DMS79 (cell line): Measurements from ENCODE around the gene PSMB2.
"Not testable (repeated sequence)": the region's sequence is repeated elsewhere in the genome, so short reads cannot be mapped to it uniquely, and the experiment has no call there.

Experiments used
- DNase-seq: peaks from one replicate; lab custom pipeline; 2025; lab: John Stamatoyannopoulos, UW

PSMB2 gene

DNA sequence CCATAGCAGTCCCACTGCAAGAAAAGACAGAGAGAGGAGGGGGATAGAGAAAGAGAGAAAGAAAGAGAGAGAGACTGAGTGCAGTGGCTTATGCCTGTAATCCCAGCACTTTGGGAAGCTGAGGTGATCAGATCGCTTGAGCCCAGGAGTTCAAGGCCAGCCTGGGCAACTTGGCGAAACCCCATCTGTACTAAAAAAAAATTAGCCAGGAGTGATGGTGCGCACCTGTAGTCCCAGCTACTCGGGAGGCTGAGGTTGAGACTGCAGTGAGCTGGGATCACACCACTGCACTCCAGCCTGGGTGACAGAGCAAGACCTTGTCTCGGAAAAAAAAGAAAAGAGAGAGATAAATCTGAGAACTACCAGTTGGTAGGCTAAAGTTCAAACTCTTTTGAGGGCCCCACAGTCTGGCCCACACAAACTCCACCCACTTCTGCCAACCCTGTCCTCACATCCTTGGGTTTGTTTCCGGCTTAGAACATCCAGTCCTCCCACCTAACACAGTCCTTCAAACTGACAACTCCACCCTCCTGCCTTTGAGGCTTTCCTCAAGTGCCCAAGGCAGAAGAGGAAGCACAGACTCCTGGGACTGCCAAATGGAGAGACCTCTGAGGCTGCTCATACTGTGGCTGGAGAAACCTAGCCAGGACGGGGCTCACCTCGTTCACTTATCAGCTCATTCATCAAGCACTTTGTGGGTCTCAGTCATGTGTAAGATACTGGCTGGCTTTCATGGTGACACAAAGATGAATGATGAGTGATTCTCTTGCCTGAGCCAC lies 48.1 kb downstream of the PSMB2 start:
- DNase-seq: no peak

DNA sequence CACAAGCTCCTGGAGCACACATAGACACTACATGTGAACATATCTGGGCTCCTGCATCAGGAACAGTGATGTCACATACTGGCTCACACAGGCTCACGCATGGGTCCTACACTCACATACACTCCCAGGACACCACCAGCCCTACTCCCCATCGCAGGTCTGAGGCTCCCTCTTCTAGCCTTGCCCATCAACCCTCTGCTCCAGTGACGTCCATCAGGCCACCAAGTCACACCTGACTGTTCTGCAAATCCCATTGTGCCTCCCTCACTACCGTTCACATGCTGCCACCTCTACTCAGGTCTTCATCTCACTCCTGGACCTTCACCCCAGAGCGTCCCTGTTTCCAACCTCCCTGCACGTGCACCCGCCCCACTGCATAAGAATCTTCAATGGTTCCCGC lies 50.1 kb downstream of the PSMB2 start:
- DNase-seq: no peak

DNA sequence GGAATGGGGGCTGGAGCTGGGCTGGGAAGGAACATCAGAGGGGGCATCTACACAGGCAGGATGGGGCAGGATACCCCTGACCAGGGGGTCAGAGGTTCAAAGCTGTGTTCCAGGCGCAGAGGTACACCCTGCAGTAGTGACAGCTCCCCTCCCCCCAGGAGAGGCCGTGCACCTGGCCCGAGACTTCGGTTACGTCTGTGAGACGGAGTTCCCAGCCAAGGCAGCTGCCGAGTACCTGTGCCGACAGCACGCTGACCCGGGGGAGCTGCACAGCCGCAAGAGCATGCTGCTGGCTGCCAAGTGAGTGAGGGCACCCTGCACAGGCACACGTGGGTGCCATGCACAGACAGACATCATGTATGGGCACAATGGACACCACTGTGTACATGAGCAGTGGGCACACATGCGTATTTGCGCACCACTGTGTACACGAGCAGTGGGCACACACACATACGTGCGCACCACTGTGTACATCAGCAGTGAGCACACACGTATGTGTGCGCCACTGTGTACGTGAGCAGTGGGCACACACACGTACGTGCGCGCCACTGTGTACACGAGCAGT lies 50.8 kb downstream of the PSMB2 start:
- DNase-seq: no peak

DNA sequence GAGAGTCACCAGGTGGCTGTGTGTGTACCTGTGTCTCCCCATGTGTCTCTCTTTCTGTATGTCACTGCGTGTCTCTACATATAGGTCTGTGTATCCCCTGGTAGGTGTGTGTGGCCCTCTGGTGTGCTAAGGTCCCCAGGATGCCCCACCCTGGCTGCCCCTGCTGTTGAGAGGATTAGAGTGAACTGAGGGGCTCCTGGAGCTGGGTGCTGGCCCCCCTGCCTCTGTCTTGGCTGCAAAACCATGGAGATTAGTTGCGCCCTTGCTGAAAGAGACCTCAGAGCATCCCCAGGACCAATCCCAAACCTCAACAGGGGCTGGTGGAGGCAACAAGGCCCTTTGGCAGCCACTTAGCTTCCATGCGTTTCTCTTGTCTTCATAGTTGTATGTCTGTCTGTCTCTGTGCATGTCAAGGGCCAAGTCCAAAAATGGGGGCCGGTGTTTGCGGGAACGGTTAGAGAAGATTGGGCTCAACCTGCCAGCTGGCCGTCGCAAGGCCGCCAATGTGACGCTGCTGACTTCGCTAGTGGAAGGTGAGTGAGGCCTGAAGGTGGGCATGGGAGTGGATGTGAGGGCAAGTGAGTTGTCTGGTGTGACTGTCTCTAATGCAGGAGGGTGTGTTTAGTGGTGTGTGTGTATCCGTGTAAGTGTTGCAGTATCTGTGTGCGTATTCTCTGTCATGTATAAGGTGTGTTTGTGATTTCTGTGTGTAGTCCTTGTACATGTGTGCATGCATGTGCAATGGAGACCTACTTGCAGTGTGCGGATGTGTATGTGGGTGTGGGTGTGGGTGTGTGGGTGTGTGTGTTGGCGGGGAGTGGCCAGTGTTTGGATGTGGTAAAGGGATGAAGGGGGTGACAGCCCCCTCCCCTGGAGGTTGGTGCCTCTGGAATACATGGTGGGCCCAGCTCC lies 51.6 kb downstream of the PSMB2 start:
- DNase-seq: no peak

DNA sequence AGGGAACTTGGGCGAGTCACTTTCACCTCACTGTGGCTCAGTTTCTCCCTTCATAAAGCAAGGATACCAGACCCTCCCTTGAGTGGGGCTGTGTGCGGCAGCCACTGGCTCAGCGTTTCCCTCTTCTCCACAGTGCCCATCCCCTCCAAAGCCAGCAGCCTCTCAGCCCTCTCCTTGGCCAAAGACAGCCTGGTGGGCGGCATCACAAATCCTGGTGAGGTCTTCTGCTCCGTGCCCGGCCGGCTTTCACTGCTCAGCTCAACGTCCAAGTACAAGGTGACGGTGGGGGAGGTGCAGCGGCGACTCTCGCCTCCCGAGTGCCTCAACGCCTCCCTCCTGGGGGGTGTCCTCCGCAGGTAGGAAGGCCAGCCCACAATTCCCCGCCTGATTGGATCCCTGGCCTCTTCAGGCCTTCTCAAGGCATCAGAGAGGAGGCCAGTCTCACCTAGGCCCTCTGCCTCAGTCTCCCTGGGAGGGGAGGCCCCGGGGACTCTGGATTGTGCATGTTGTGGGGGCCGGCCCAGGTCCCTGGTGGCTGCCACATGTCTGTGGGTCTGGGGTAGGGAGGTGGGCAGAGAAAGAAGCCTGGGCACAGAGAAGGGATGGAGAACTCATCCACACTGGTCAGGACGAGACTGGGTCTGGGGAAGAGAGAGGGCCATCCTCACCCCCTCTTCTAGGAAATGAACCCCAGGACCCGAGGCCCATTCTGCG lies 53.0 kb downstream of the PSMB2 start:
- DNase-seq: no peak

- no peak for DNase-seq
These were observed 53.6 kb downstream of the PSMB2 start for GRCh38 chr1:35587736-35588135.

- DNase-seq: no peak
These were observed 54.5 kb downstream of the PSMB2 start for GRCh38 chr1:35586808-35587207.

GRCh38 chr1:35585805-35586204 lies 55.5 kb downstream of the PSMB2 start:
- not testable (repeated sequence) for DNase-seq

DNA sequence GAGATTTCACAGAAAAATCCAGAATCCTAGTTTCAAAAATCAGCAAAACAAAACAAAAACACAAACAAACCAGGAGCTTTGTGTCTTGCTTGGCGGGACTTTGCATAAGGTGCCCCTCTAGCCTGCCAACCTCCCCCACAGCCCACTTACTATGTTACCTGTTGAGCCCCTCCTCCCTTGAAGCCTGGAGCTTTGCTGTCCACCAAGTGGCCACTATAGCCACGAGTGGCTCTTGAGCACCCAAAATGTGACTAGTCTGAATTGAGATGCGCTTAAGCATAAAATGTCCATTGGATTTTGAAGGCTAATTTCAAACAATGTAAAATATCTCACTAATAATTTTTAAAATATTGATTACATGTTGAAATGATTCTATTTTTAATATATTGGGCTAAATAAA lies 56.0 kb downstream of the PSMB2 start:
- DNase-seq: no peak

DNA sequence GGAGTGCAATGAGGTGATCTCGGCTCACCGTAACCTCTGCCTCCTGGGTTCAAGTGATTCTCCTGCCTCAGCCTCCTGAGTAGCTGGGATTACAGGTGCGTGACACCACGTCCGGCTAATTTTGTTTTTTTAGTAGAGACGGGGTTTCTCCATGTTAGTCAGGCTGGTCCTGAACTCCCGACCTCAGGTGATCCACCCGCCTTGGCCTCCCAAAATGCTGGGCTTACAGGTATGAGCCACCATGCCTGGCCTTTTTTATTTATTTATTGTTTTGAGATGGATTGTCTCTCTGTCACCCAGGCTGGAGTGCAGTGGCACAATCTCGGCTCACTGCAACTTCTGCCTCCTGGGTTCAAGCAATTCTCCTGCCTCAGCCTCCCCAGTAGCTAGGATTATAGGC lies 59.7 kb downstream of the PSMB2 start:
- DNase-seq: not testable (repeated sequence)

- DNase-seq: no peak
These were observed 60.4 kb downstream of the PSMB2 start for GRCh38 chr1:35580949-35581388.

GRCh38 chr1:35577071-35577998 lies 64.0 kb downstream of the PSMB2 start:
- DNase-seq: no peak

- DNase-seq: not testable (repeated sequence)
These were observed 64.6 kb downstream of the PSMB2 start for GRCh38 chr1:35576766-35577070.

DNA sequence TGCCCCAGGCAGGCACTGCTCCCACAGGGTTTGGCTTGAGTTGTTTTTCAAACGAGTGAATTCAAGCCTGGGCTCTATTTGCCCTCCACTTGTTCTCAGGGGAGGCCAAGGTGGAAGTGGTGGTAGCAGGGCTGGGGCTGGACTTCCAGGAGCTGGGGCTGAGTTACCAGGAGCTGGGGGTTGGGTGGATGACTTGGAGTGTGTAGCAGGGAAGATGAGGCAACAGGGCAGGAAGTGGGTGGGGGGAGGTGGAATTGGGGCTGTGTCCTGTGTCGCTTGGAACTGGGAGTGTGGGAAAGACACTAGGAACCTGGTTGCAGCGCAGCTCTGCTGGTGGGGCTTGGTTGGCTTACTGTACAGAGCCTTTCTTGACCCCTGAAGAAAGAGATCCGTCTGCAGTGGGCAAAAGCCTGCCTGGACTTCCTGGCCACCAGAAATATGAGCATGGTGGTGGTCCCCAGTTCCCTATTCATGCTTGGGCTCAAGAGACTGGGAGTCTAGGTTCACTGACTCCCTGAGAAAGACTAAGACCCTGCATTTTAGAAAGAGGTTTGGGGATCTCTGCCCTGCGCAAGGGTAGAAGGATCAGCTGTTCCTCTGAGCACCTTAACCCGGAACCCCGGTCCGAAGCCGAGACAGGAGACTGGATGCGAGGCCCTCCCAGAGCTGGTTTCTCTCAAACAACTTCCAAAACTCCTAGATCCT lies 65.1 kb downstream of the PSMB2 start:
- no peak for DNase-seq

GRCh38 chr1:35575416-35575958 lies 65.8 kb downstream of the PSMB2 start:
- DNase-seq: no peak

DNA sequence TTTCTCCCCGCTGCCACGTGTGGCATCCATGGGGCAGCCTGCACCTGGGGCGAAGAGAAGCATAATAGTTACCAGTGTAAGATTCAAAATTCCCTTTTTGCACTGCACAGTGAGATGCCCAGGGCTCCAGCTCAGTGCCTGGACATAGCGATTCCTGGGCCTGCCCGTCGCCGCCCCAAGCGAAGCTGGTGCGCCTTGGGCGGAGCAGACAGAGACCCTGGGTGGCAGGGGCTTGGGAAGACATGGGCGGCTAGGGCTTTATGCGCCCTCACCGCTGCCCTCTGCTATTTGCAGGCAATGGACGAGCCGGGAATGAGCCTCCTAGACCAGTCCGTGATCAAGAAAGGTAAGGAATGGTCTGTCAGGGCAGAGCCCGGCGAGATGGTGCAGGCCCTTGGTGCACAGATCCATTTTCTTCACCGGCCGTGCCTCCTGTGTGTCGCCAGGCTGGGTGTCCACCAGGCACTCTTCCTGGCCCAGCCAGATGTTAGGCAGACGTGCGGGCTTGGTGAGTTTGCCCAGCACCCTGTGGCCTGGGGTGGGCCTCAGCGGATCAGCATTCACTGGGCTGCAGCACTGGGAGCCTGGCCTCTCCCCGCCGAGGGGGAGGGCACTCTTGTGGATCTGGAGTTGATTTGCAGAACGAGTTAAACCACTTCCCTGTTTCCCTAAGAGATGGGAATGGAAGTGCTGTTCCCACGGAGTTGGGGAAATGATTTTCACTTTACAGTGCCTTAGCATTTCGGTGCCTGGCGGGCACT lies 66.5 kb downstream of the PSMB2 start:
- DNase-seq: no peak

DNA sequence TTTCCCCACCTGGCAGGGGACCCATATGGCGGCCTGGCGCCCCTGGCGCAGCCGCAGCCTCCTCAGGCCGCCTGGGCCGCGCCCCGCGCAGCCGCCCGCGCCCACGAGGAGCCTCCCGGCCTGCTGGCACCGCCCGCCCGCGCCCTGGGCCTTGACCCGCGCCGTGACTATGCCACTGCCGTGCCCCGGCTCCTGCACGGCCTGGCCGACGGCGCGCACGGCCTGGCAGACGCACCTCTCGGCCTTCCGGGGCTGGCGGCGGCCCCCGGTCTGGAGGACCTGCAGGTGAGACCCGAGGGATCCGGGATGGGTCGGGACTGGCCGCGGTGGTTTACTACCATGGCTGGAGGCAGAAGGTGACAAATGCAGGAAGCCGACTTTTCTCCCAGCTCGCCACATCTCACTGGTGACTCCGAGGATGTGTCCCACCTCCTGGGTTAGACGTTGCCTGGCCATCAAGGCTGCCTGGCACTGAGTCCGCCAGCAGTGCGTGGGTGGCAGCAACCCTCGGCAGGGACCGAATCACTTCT lies 67.1 kb downstream of the PSMB2 start:
- DNase-seq: no peak

DNA sequence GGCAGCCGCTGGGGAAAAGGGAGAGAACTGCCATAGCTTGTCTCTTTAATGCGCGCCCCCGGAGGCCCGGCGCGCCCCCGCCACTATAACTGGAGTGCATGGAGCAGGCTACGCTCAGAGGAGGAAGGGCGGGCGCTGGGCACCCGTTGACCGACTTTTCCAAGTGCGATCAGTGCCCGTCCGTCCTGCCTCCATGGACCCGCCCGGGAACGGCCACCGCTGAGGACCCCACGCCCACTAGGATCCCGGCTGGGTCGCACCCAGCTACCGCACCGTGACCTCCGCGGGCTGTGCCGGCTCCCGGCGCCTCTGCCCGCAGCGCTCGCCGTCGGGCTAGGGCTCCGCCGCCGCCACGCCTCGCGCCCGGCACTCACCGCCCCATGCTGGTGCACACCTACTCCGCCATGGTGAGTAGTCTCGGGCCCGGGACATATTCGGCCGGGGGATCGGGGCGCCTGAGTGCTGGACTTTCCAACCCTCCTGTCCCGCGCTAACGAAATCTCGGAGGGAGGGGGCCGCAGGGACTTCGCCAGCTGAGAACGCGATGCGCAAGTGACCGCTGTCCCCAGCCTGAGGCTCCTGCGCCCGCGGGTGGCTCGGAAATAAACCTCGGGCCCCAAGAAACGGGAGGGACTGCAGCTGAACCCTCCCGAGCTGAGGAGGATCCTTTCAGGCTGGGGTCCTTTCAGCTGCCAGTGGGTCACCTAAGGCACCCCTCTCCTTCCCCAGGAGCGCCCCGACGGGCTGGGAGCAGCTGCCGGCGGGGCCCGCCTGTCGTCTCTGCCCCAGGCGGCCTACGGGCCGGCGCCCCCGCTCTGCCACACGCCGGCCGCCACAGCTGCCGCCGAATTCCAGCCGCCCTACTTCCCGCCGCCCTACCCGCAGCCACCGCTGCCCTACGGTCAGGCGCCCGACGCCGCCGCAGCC lies 67.9 kb downstream of the PSMB2 start, which contains the start of gene TFAP2E:
Gene TFAP2E, plus strand, starts transcription at position 117 of the 927 bp plus-strand sequence. Its CDS starts 264 bp downstream, at position 381.
- no peak for DNase-seq
